Upper lobe of left lung (tissue), 6 donors: ENCODE measurements around the gene TMEM232. TPM values are rescaled to one million over a fixed set of nuclear protein-coding genes. Genes with fewer than 3 reads are reported as not detected.
A peak's percentile ranks its signal among the peaks of the same experiment; 100 is the strongest.

Experiments
- ATAC-seq, 2 donors: fragments of 200-7000 bp; cut with Tn5 transposase; one replicate each; pipeline ENCODE4 v1.9.1; 2022; ENCODE audit warnings: mild to moderate bottlenecking in 2 of 2, moderate library complexity in 2 of 2; ENCODE audit not compliant: low FRiP score in 2 of 2
- DNase-seq, 2 donors: peaks; one replicate each; pipeline ENCODE4 v3.0.0-alpha.2; 2019 to 2020
- H3K27ac ChIP-seq, 4 donors: fragments of 200-600 bp; sonication (generic); one replicate each; pipeline ENCODE4 v1.5.1; 2016 to 2019
- H3K27me3 ChIP-seq, 4 donors: fragments of 200-600 bp; sonication (generic); one replicate each; pipeline ENCODE4 v1.5.1; 2017 to 2019
- H3K36me3 ChIP-seq, 4 donors: fragments of 200-600 bp; sonication (generic); one replicate each; pipeline ENCODE4 v1.5.1; 2016 to 2019
- H3K4me1 ChIP-seq, 4 donors: fragments of 200-600 bp; sonication (generic); one replicate each; pipeline ENCODE4 v1.5.1; 2018 to 2019
- H3K4me3 ChIP-seq, 4 donors: fragments of 200-600 bp; sonication (generic); one replicate each; pipeline ENCODE4 v1.5.1; 2017 to 2019; ENCODE audit warnings: mild to moderate bottlenecking in 2 of 4, moderate library complexity in 1 of 4
- H3K9me3 ChIP-seq, 4 donors: fragments of 200-600 bp; sonication (generic); one replicate each; pipeline ENCODE4 v1.5.1; 2018 to 2019
- CTCF ChIP-seq, 6 experiments: fragments of 450-650 bp in 4 of 6; fragments of 200-600 bp in 2 of 6; sonication (generic) in 2 of 6; IDR thresholded peaks; one replicate each; pipeline ENCODE4 v1.5.1; 2016 to 2019; ENCODE audit warnings: antibody characterized with exemption in 6 of 6
- EP300 ChIP-seq, 4 donors: sonication (generic); formaldehyde crosslinking; IDR thresholded peaks; one replicate each; pipeline ENCODE4 v1.5.1; 2017; ENCODE audit warnings: antibody characterized with exemption in 4 of 4, control low read depth in 2 of 4
- POLR2A ChIP-seq, 4 donors: fragments of 450-650 bp; IDR thresholded peaks; one replicate each; pipeline ENCODE4 v1.5.1; 2016 to 2017; ENCODE audit warnings: antibody characterized with exemption in 4 of 4, mild to moderate bottlenecking in 2 of 4
- POLR2AphosphoS5 ChIP-seq, 2 donors: sonication (generic); formaldehyde crosslinking; IDR thresholded peaks; one replicate each; pipeline ENCODE4 v1.5.1; 2017; ENCODE audit warnings: antibody characterized with exemption in 2 of 2
- WGBS, 2 donors: methylation state at CpG; one replicate each; pipeline ENCODE4 v1.1.5; 2017 to 2018; 5-methylcytosine and 5-hydroxymethylcytosine counted together
- total RNA-seq, 6 donors: library from RNA; depleted of rRNA in 4 of 6; stranded (reverse); fragments of >200 nt in 4 of 6; gene quantifications; one replicate each; pipeline versions ENCODE4 v1.1.0 to v1.2.1, GENCODE V29; 2016 to 2021
- donor health status: DM: no; HTN: no; CAD: no; lungs with moderate emphysema.
- donor health status: DM: no; HTN: yes; CAD: no; lungs with severe emphysema.

Gene TMEM232
- total RNA-seq, 6 donors from 2014 or later, result 1.5 to 36.9 (median 7.8) TPM

GRCh38 chr5:110439296-110439695 is 287.2 kb downstream of the TMEM232 start:
- H3K27ac ChIP-seq, result no peak overlapping the region
- H3K36me3 ChIP-seq, result no peaks in the 10 kb centered on the region
- no peak overlapping the region for H3K4me3 ChIP-seq
- no peaks in the 10 kb centered on the region for H3K4me1 ChIP-seq
- WGBS, 2 donors, result 82 to 83% methylated on average over 3 of the region's 3 CpGs
- no peaks in the 10 kb centered on the region for H3K27me3 ChIP-seq
- ATAC-seq, result no peak
- H3K9me3 ChIP-seq, result peaks cover 0 to 8% (median 0%) of the 10 kb centered on the region in 4 donors
- DNase-seq, result no peak
- TF ChIP-seq POLR2A (IDR thresholded peaks at IDR 0.05) (no peak), POLR2AphosphoS5 (IDR thresholded peaks at IDR 0.05) (no peak), CTCF (IDR thresholded peaks at IDR 0.05) (no peak), EP300 (IDR thresholded peaks at IDR 0.05) (no peak)

- DNase-seq (no peak), ATAC-seq (no peak)
- WGBS, 2 donors, result 68 to 76% methylated on average over 2 of the region's 2 CpGs
- Histone ChIP-seq H3K4me1 (no peaks in the 10 kb centered on the region), H3K36me3 (no peaks in the 10 kb centered on the region), H3K9me3 (peaks cover 0 to 8% (median 0%) of the 10 kb centered on the region in 4 donors), H3K27ac (no peak overlapping the region), H3K4me3 (no peak overlapping the region), H3K27me3 (no peaks in the 10 kb centered on the region)
- TF ChIP-seq CTCF (IDR thresholded peaks at IDR 0.05), result no peak
- no peak for TF ChIP-seq POLR2AphosphoS5 (IDR thresholded peaks at IDR 0.05)
- no peak for TF ChIP-seq POLR2A (IDR thresholded peaks at IDR 0.05)
Measured at GRCh38 chr5:110435207-110435606, 291.3 kb downstream of the TMEM232 start.

- Histone ChIP-seq H3K9me3 (peaks cover 0 to 5% (median 0%) of the 10 kb centered on the region in 4 donors), H3K27me3 (no peaks in the 10 kb centered on the region), H3K4me1 (no peaks in the 10 kb centered on the region), H3K36me3 (no peaks in the 10 kb centered on the region), H3K4me3 (no peak overlapping the region), H3K27ac (no peak overlapping the region)
- TF ChIP-seq CTCF (IDR thresholded peaks at IDR 0.05), result no peak
- ATAC-seq, result no peak
- no peak for DNase-seq
Measured at GRCh38 chr5:110431603-110432002, 294.9 kb downstream of the TMEM232 start.

- H3K4me1 ChIP-seq, result no peaks in the 10 kb centered on the region
- no peak overlapping the region for H3K27ac ChIP-seq
- TF ChIP-seq CTCF (IDR thresholded peaks at IDR 0.05), result peak in 1 of 6 experiments; percentile 13
- TF ChIP-seq POLR2A (IDR thresholded peaks at IDR 0.05), result no peak
- no peak for TF ChIP-seq EP300 (IDR thresholded peaks at IDR 0.05)
- no peak for TF ChIP-seq POLR2AphosphoS5 (IDR thresholded peaks at IDR 0.05)
- H3K4me3 ChIP-seq, result no peak overlapping the region
- H3K9me3 ChIP-seq, result no peaks in the 10 kb centered on the region
- DNase-seq (no peak), ATAC-seq (no peak)
- no peaks in the 10 kb centered on the region for H3K36me3 ChIP-seq
- no peaks in the 10 kb centered on the region for H3K27me3 ChIP-seq
- WGBS, 2 donors, result 41 to 62% methylated on average over 2 of the region's 2 CpGs
Measured at GRCh38 chr5:110414360-110414759, 312.1 kb downstream of the TMEM232 start.

- Histone ChIP-seq H3K27me3 (no peaks in the 10 kb centered on the region), H3K27ac (no peak overlapping the region), H3K9me3 (no peaks in the 10 kb centered on the region), H3K4me1 (no peaks in the 10 kb centered on the region), H3K36me3 (no peaks in the 10 kb centered on the region), H3K4me3 (no peak overlapping the region)
- TF ChIP-seq POLR2A (IDR thresholded peaks at IDR 0.05) (no peak), POLR2AphosphoS5 (IDR thresholded peaks at IDR 0.05) (no peak), CTCF (IDR thresholded peaks at IDR 0.05) (no peak), EP300 (IDR thresholded peaks at IDR 0.05) (no peak)
- no peak for DNase-seq
- WGBS, 2 donors, result 81 to 86% methylated on average over 2 of the region's 2 CpGs
- ATAC-seq, result peak in 1 of 2 donors; percentile 34
Measured at GRCh38 chr5:110413856-110414255, 312.6 kb downstream of the TMEM232 start.
